ENCODE results near the gene RTKN2.

DNA sequence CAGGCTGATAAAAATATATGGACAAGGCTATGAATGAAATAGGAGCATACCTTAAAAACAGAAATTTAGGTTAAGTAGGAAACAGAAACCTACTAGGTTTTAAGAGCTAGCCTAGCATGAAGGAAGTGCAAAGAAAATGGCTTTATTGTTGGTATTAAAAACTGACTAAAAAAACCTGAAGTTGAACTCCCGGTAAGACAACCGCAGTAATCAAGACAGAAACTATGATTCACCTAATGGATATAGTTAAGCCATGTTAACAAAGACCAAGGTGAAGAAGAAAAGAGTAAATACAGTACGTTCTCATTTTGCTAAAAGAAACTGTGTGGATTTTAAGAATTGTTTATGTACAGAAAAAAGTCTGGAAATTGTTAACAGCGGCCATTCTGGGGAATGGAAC is 2.5 kb downstream of the RTKN2 start:
- no peak for TF ChIP-seq TAF1 (conservative IDR thresholded peaks at IDR 0.05)
- TF ChIP-seq, protein P1, sequence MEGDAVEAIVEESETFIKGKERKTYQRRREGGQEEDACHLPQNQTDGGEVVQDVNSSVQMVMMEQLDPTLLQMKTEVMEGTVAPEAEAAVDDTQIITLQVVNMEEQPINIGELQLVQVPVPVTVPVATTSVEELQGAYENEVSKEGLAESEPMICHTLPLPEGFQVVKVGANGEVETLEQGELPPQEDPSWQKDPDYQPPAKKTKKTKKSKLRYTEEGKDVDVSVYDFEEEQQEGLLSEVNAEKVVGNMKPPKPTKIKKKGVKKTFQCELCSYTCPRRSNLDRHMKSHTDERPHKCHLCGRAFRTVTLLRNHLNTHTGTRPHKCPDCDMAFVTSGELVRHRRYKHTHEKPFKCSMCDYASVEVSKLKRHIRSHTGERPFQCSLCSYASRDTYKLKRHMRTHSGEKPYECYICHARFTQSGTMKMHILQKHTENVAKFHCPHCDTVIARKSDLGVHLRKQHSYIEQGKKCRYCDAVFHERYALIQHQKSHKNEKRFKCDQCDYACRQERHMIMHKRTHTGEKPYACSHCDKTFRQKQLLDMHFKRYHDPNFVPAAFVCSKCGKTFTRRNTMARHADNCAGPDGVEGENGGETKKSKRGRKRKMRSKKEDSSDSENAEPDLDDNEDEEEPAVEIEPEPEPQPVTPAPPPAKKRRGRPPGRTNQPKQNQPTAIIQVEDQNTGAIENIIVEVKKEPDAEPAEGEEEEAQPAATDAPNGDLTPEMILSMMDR (IDR thresholded peaks at IDR 0.05; ENCODE audit: low read depth, low read length, missing input control) = no peak
- TF ChIP-seq NR2F2 (IDR thresholded peaks at IDR 0.05) = no peak
- TF ChIP-seq, protein P2, sequence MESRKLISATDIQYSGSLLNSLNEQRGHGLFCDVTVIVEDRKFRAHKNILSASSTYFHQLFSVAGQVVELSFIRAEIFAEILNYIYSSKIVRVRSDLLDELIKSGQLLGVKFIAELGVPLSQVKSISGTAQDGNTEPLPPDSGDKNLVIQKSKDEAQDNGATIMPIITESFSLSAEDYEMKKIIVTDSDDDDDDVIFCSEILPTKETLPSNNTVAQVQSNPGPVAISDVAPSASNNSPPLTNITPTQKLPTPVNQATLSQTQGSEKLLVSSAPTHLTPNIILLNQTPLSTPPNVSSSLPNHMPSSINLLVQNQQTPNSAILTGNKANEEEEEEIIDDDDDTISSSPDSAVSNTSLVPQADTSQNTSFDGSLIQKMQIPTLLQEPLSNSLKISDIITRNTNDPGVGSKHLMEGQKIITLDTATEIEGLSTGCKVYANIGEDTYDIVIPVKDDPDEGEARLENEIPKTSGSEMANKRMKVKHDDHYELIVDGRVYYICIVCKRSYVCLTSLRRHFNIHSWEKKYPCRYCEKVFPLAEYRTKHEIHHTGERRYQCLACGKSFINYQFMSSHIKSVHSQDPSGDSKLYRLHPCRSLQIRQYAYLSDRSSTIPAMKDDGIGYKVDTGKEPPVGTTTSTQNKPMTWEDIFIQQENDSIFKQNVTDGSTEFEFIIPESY (IDR thresholded peaks at IDR 0.05) = no peak
- TF ChIP-seq YY1 (IDR thresholded peaks at IDR 0.05) = no peak

All from liver (tissue), 3 donors.